ENCODE data around the gene BLOC1S3. TPM values are rescaled to one million over a fixed set of nuclear protein-coding genes. Genes with fewer than 3 reads are reported as not detected.

The BLOC1S3 gene
- total RNA-seq, result 8.8 and 9.1 TPM in 2 replicates

GRCh38 chr19:45178262-45179071 is at the start of gene BLOC1S3:
BLOC1S3 (plus strand) TSS chr19:45178784; CDS start chr19:45179297, 513 bp downstream.

GRCh38 chr19:45160870-45161737 is 17.5 kb upstream of the BLOC1S3 start, which contains the start of gene NKPD1:
NKPD1 (minus strand) TSS chr19:45160982; CDS start chr19:45160150, 832 bp downstream.

GRCh38 chr19:45177817-45178261 is 745 bp upstream of the BLOC1S3 start, which contains the start of gene TRAPPC6A:
TRAPPC6A (minus strand) TSS chr19:45178237; CDS start chr19:45178218, 19 bp downstream.

Other genes with a start within 250 kb of the BLOC1S3 start
- not detected in 2 replicates for gene APOC4, start 236.5 kb upstream of the BLOC1S3 start, total RNA-seq
- not detected in 2 replicates for gene APOC2, start 232.7 kb upstream of the BLOC1S3 start, total RNA-seq
- 51.3 and 58.8 TPM in 2 replicates for gene CLPTM1, start 223.4 kb upstream of the BLOC1S3 start, total RNA-seq
- gene RELB, start 177.3 kb upstream of the BLOC1S3 start, total RNA-seq, result 12.4 and 14.7 TPM in 2 replicates
- gene CLASRP, start 139.7 kb upstream of the BLOC1S3 start, total RNA-seq, result 19.6 and 31.4 TPM in 2 replicates
- 0.33 and 0.48 TPM in 2 replicates for gene ZNF296, start 102.3 kb upstream of the BLOC1S3 start, total RNA-seq
- gene GEMIN7, start 99.5 kb upstream of the BLOC1S3 start, total RNA-seq, result 21.6 and 27.9 TPM in 2 replicates
- 37.4 and 50.3 TPM in 2 replicates for gene PPP1R37, start 85.6 kb upstream of the BLOC1S3 start, total RNA-seq
- 0.65 TPM in 1 of 2 replicates, not detected in the other for gene NKPD1, start 17.8 kb upstream of the BLOC1S3 start, total RNA-seq
- gene TRAPPC6A, start 547 bp upstream of the BLOC1S3 start, total RNA-seq, result 11.9 and 28.4 TPM in 2 replicates
- gene EXOC3L2, start 66.6 kb downstream of the BLOC1S3 start, total RNA-seq, result 0.38 and 1.6 TPM in 2 replicates
- gene MARK4, start 72.5 kb downstream of the BLOC1S3 start, total RNA-seq, result 20.4 and 32.7 TPM in 2 replicates
- gene CKM, start 144.1 kb downstream of the BLOC1S3 start, total RNA-seq, result not detected in 2 replicates
- 0.33 TPM in 1 of 2 replicates, not detected in the other for gene KLC3, start 162.0 kb downstream of the BLOC1S3 start, total RNA-seq
- gene ERCC2, start 191.8 kb downstream of the BLOC1S3 start, total RNA-seq, result 35.6 and 61.1 TPM in 2 replicates
- gene PPP1R13L, start 226.3 kb downstream of the BLOC1S3 start, total RNA-seq, result 24.6 and 24.8 TPM in 2 replicates
- 20.9 and 27.5 TPM in 2 replicates for gene POLR1G, start 227.9 kb downstream of the BLOC1S3 start, total RNA-seq
- gene ERCC1, start 245.1 kb downstream of the BLOC1S3 start, total RNA-seq, result 84.4 and 98.3 TPM in 2 replicates

All from vein endothelial cell (primary cell).